SK-N-MC (cell line): ENCODE measurements around the gene APOBEC3A.
"Not testable (repeated sequence)": the region's sequence is repeated elsewhere in the genome, so short reads cannot be mapped to it uniquely, and the experiment has no call there.

Experiments
- DNase-seq: peaks from one replicate; pipeline ENCODE4 v3.0.0-alpha.2; 2011; ENCODE audit warnings: low read depth, low spot score
- H3K27ac ChIP-seq: fragments of 200-600 bp; sonication (generic); 2 replicates; pipeline ENCODE4 v1.5.1; 2016; ENCODE audit warnings: mixed run types
- H3K36me3 ChIP-seq: fragments of 200-600 bp; sonication (generic); 2 replicates; pipeline ENCODE4 v1.6.1; 2017; ENCODE audit warnings: antibody characterized with exemption, low read length, mixed read lengths; ENCODE audit not compliant: insufficient read depth
- H3K4me3 ChIP-seq: fragments of 200-600 bp; sonication (generic); 2 replicates; pipeline ENCODE4 v1.5.1; 2016
- H3K9ac ChIP-seq: fragments of 200-600 bp; sonication (generic); 2 replicates; pipeline ENCODE4 v1.8.0; 2017; ENCODE audit warnings: mixed run types, mixed read lengths; ENCODE audit not compliant: insufficient read length
- H3K9me3 ChIP-seq: fragments of 200-600 bp; sonication (generic); 2 replicates; pipeline ENCODE4 v1.6.1; 2017; ENCODE audit warnings: low read depth, mild to moderate bottlenecking, antibody characterized with exemption, low read length, moderate library complexity, mixed read lengths
- EZH2 ChIP-seq: fragments of 200-600 bp; sonication (generic); IDR thresholded peaks from one replicate; pipeline ENCODE4 v1.6.1; 2017; ENCODE audit warnings: antibody characterized with exemption
- FOXP2 ChIP-seq: optimal IDR thresholded peaks from 2 replicates; pipeline ENCODE3; 2011; ENCODE audit warnings: mild to moderate bottlenecking, moderate library complexity; ENCODE audit not compliant: insufficient read depth; ENCODE audit errors: extremely low read length, control extremely low read depth
- POLR2AphosphoS5 ChIP-seq: IDR thresholded peaks from 2 replicates; pipeline ENCODE4 v1.6.1; 2012; ENCODE audit warnings: mild to moderate bottlenecking, low read depth, low read length, borderline replicate concordance

Gene APOBEC3A

GRCh38 chr22:38970551-38970950, 13.1 kb downstream of the APOBEC3A start:
- no peak for TF ChIP-seq POLR2AphosphoS5
- no peak for TF ChIP-seq EZH2
- TF ChIP-seq FOXP2: no peak

GRCh38 chr22:38971202-38971601, 13.8 kb downstream of the APOBEC3A start:
- Histone ChIP-seq H3K27ac (no peak overlapping the region), H3K9ac (no peak overlapping the region), H3K9me3 (no peaks in the 10 kb centered on the region), H3K36me3 (no peaks in the 10 kb centered on the region), H3K4me3 (no peak overlapping the region)
- no peak for DNase-seq
- TF ChIP-seq POLR2AphosphoS5 (no peak), FOXP2 (no peak)

More at GRCh38 chr22:38970551-38970950, 13.1 kb downstream of the APOBEC3A start:
- Histone ChIP-seq H3K4me3 (no peak overlapping the region), H3K36me3 (no peaks in the 10 kb centered on the region), H3K9me3 (no peaks in the 10 kb centered on the region), H3K9ac (no peak overlapping the region), H3K27ac (no peak overlapping the region)
- no peak for DNase-seq

- DNase-seq: no peak
- Histone ChIP-seq H3K9ac (no peak overlapping the region), H3K9me3 (no peaks in the 10 kb centered on the region), H3K4me3 (no peak overlapping the region), H3K36me3 (no peaks in the 10 kb centered on the region), H3K27ac (no peak overlapping the region)
- TF ChIP-seq FOXP2 (no peak), EZH2 (no peak), POLR2AphosphoS5 (no peak)
Measured at GRCh38 chr22:38971791-38972190, 14.4 kb downstream of the APOBEC3A start.

GRCh38 chr22:38972558-38972957, 15.1 kb downstream of the APOBEC3A start:
- Histone ChIP-seq H3K36me3 (no peaks in the 10 kb centered on the region), H3K9me3 (no peaks in the 10 kb centered on the region)
- TF ChIP-seq EZH2: no peak
- no peak for TF ChIP-seq FOXP2
- no peak for TF ChIP-seq POLR2AphosphoS5

GRCh38 chr22:38973289-38974169, 16.1 kb downstream of the APOBEC3A start:
- Histone ChIP-seq H3K9me3 (no peaks in the 10 kb centered on the region), H3K9ac (no peak overlapping the region), H3K27ac (no peak overlapping the region), H3K36me3 (no peaks in the 10 kb centered on the region), H3K4me3 (peak overlapping the region; percentile 23; the same call in 1 of the 2 replicates)
- no peak for TF ChIP-seq EZH2
- TF ChIP-seq FOXP2: no peak
- no peak for TF ChIP-seq POLR2AphosphoS5
- no peak for DNase-seq

More at GRCh38 chr22:38972558-38972957, 15.1 kb downstream of the APOBEC3A start:
- H3K4me3 ChIP-seq: no peak overlapping the region
- H3K27ac ChIP-seq: no peak overlapping the region
- H3K9ac ChIP-seq: no peak overlapping the region
- DNase-seq: no peak

GRCh38 chr22:38974170-38974825, 16.9 kb downstream of the APOBEC3A start:
- no peak overlapping the region for H3K27ac ChIP-seq
- TF ChIP-seq EZH2 (no peak), POLR2AphosphoS5 (no peak), FOXP2 (no peak)
- no peak for DNase-seq
- H3K9ac ChIP-seq: no peak overlapping the region
- H3K4me3 ChIP-seq: no peak overlapping the region
- no peaks in the 10 kb centered on the region for H3K9me3 ChIP-seq
- no peaks in the 10 kb centered on the region for H3K36me3 ChIP-seq

GRCh38 chr22:38974826-38975175, 17.4 kb downstream of the APOBEC3A start:
- H3K9me3 ChIP-seq: no peaks in the 10 kb centered on the region
- DNase-seq: no peak
- no peak overlapping the region for H3K27ac ChIP-seq
- H3K4me3 ChIP-seq: no peak overlapping the region
- TF ChIP-seq FOXP2 (no peak), EZH2 (no peak), POLR2AphosphoS5 (no peak)
- H3K36me3 ChIP-seq: no peaks in the 10 kb centered on the region
- no peak overlapping the region for H3K9ac ChIP-seq

GRCh38 chr22:38977289-38977688, 19.9 kb downstream of the APOBEC3A start:
- DNase-seq, H3K27ac ChIP-seq, H3K36me3 ChIP-seq, H3K9me3 ChIP-seq, H3K4me3 ChIP-seq, H3K9ac ChIP-seq: not testable (repeated sequence)

GRCh38 chr22:38980587-38980986, 23.2 kb downstream of the APOBEC3A start:
- DNase-seq, H3K9ac ChIP-seq, H3K27ac ChIP-seq, H3K36me3 ChIP-seq, H3K9me3 ChIP-seq, H3K4me3 ChIP-seq: not testable (repeated sequence)
